GM23338 (cell line): ENCODE data around the gene ZSCAN4.

Experiments
- CREB1 ChIP-seq: fragments of 250-450 bp; sonication (Bioruptor Pico); IDR thresholded peaks from 2 replicates; pipeline ENCODE4 v1.5.0; 2020; ENCODE audit warnings: low read depth, mild to moderate bottlenecking, moderate library complexity
- CTCF ChIP-seq, 2 experiments: fragments of 200-600 bp in 1 of 2; sonication (generic) in 1 of 2; conservative IDR thresholded peaks; 2 replicates each; pipeline versions ENCODE4 v1.5.1 to v1.6.1; 2016 to 2017; ENCODE audit warnings: antibody characterized with exemption in 2 of 2, low read depth in 2 of 2, mild to moderate bottlenecking in 2 of 2, moderate library complexity in 1 of 2
- ETS1 ChIP-seq: IDR thresholded peaks from 2 replicates; pipeline ENCODE4 v1.6.1; 2016; ENCODE audit warnings: antibody characterized with exemption
- EZH2 ChIP-seq: fragments of 200-600 bp; sonication (generic); IDR thresholded peaks from one replicate; pipeline ENCODE4 v1.8.0; 2017; ENCODE audit warnings: antibody characterized with exemption, mild to moderate bottlenecking, low read depth; ENCODE audit not compliant: unreplicated experiment
- EZH2phosphoT487 ChIP-seq: fragments of 200-600 bp; sonication (generic); IDR thresholded peaks from one replicate; pipeline ENCODE4 v1.8.1; 2018; ENCODE audit warnings: antibody characterized with exemption; ENCODE audit not compliant: unreplicated experiment
- JUNB ChIP-seq: IDR thresholded peaks from one replicate; pipeline ENCODE4 v1.6.1; 2016; ENCODE audit warnings: antibody characterized with exemption; ENCODE audit not compliant: unreplicated experiment
- NANOG ChIP-seq: IDR thresholded peaks from 2 replicates; pipeline ENCODE4 v1.6.1; 2016; ENCODE audit warnings: antibody characterized with exemption, borderline replicate concordance
- POLR2AphosphoS5 ChIP-seq: IDR thresholded peaks from 2 replicates; pipeline ENCODE4 v1.6.1; 2016; ENCODE audit warnings: antibody characterized with exemption, low read depth
- REST ChIP-seq: IDR thresholded peaks from one replicate; pipeline ENCODE4 v1.6.1; 2018; ENCODE audit warnings: antibody characterized with exemption; ENCODE audit not compliant: unreplicated experiment
- STAT1 ChIP-seq: IDR thresholded peaks from one replicate; pipeline ENCODE4 v1.6.1; 2016; ENCODE audit warnings: antibody characterized with exemption; ENCODE audit not compliant: unreplicated experiment
- ZNF114 ChIP-seq: fragments of 250-450 bp; sonication (Bioruptor Pico); IDR thresholded peaks from 2 replicates; pipeline ENCODE4 v1.5.0; 2020; ENCODE audit warnings: mild to moderate bottlenecking, moderate library complexity
- ZNF331 ChIP-seq: fragments of 250-450 bp; sonication (Bioruptor Pico); IDR thresholded peaks from 2 replicates; pipeline ENCODE4 v1.5.0; 2020; ENCODE audit warnings: low read depth, mild to moderate bottlenecking, moderate library complexity
- ZNF462 ChIP-seq: fragments of 250-450 bp; sonication (Bioruptor Pico); IDR thresholded peaks from 2 replicates; pipeline ENCODE4 v1.5.0; 2020; ENCODE audit warnings: mild to moderate bottlenecking, moderate library complexity

- TF ChIP-seq JUNB (no peak), CTCF (conservative IDR thresholded peaks at IDR 0.05; ENCODE audit: low read depth in 2 of 2) (no peak), EZH2phosphoT487 (no peak), EZH2 (no peak), POLR2AphosphoS5 (no peak), CREB1 (no peak), REST (no peak), ZNF114 (CRISPR knock-in tag) (no peak), STAT1 (no peak), ETS1 (no peak), ZNF331 (CRISPR knock-in tag) (no peak), NANOG (no peak), ZNF462 (CRISPR knock-in tag) (no peak)
These were observed 52.1 kb downstream of the ZSCAN4 start for GRCh38 chr19:57720878-57721277.
